NCI-H2227 treated with DMSO at 0.1 percent for 48 hours (cell line): ENCODE results near the gene CCM2L.

Experiments used
- DNase-seq: peaks from one replicate; lab custom pipeline; 2025; lab: John Stamatoyannopoulos, UW

The CCM2L gene

DNA sequence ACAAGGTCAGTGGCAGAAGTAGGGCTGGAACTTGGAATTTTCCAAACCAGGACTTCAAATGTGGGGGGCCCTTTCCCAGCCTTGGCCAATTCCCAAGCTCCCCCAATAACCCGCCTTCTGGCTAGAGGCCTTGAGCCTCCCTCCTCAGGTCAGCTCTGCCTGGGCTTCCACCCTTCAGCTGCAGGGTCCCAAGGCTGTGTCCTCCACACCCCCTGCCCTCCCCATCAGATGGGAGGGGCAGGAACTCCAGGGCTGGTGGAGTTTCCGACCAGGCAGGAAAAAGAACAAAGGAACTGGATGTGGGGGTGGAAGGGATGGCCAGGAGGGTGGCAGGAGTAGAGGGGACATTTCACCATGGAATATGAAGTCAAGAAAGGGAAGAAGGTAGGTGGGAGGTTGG lies at the start of gene CCM2L:
CCM2L (plus strand) TSS at position 338 of the 400 bp plus-strand sequence; CDS start at position 355, 17 bp downstream.
- no peak for DNase-seq

DNA sequence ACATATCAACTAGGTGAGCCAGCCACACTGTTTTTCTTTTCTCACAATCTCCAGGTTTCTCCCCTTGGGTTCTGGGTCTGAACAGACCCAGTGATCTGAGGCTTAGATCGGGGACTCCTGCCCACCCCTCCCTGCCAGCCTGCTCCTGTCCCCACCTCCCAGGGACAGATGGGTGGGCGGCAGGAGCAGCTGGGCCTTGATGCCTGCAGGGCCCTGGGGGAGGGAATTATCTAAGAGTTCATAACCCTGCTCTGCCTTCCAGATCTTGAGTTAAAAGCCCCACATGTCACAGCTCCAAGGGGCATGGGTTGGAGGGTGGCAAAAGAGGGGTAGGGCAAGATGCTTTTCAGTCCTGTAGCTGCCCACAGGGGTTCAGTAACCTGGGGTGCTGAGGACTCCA lies 47.5 kb upstream of the CCM2L start:
- DNase-seq, result no peak

DNA sequence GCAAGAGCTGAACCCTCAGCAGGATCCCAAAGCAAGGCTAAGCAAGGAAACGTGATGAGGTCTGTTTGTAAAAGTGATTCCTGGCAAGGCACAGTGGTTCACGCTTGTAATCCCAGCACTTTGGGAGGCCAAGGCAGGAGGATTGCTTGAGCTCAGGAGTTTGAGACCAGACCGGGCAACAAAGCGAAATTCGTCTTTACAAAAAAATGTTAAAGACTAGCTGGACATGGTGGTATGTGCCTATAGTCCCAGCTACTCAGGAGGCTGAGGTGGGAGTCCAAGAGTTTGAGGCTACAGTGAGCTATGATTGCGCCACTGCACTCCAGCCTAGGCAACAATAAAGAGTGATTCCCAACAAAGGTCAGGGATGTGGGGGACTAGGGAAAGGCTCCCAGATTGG lies 46.3 kb upstream of the CCM2L start:
- no peak for DNase-seq

DNA sequence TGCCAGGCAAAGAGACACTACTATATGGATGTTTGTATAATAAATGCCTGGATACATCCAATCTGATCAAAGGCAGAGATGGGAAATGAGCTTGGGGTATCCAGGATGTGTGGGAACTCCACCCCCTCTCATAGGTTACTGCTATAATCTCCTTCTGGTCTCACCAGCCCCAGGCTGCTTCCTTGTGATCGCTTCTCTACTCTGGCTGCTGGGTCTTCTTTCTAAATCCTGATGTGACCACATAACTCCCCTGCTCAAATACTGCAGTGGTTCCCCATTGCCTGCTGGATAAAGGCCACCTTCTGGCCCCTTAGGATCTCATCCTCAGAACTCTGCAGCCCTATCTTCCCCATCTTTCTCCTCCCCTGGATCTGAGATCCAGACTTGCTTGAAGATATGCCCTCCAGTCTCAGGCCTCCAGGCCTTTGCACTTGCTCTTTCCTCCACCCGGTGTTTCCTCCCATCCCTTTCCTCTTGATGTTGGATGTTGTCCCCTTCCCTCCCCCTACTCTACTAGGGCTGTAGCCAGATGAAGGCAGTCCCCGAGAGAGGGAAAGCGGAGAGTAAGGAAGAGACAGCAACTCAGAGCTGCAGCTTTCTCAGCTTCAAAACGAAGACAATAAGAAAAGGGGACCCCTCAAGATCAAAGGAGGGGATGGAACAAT lies 43.1 kb upstream of the CCM2L start:
- DNase-seq, result peak; percentile 52

DNA sequence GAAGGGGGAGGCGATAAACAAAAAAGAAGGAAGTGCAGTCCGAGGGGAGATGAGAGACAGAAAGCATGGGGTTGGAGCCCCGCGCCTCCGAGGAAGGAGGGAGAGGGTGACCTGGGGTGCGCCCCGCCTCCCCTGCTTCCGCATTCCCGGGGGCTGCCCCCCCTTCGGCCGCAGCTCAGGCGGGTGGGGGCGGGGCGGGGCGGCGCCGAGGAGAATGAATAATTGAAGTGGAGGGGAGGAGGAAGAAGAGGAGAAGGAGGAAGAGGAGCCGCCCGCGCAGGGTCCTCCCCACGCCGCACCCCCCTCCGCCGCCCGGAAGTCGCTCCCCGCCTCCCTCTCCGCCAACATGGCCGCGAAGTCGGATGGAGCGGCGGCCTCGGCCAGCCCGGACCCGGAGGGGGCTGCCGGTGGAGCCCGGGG lies 42.4 kb upstream of the CCM2L start, which contains the start of gene XKR7:
XKR7 (plus strand) TSS at position 322 of the 420 bp plus-strand sequence; CDS start at position 347, 25 bp downstream.
- peak; percentile 54 for DNase-seq

DNA sequence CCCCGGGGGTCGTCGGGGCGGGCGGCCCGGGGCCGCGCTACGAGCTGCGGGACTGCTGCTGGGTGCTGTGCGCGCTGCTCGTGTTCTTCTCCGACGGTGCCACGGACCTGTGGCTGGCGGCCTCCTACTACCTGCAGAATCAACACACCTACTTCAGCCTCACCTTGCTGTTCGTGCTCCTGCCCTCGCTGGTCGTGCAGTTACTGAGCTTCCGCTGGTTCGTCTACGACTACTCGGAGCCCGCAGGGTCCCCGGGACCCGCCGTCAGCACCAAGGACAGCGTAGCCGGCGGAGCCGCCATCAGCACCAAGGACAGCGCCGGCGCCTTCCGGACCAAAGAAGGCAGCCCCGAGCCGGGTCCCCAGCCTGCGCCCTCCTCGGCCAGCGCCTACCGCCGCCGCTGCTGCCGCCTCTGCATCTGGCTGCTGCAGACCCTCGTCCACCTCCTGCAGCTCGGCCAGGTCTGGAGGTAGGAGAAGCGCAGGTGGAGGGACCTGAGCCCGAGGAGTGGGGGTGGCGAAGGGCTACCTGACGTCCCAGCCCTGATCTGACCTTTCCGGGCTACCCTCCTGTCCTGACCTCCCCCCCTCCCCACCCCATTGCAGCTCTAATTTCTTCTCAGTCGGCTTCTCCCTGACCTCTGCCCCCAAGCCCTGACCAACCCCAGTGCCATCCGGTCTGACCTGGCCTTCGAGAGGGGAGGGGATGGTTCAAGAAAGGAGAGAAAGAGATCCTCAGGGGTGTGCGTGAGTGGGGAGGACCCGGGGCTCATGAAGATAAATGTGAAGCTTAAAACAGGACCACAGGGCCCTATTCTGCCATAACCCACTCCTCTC lies 41.7 kb upstream of the CCM2L start:
- peak; percentile 17 for DNase-seq

DNA sequence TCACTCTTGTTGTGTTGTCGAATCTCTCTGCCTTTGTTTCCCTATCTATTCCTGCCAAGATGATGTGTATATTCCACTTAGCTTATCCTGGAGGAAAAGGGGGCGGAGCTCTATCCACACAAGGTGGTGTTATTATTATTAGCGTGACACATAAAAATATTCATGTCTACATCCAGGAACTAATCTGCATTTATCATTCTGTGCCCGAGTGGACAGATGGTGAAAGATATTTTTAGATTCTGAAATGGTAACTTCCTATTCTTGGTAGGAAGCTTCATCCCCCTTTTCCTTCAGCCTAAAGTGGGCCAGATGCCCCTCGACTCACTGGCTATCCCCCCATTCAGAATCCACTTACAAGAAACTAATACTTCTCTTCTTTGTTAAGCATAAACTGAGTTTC lies 40.2 kb upstream of the CCM2L start:
- DNase-seq, result no peak

DNA sequence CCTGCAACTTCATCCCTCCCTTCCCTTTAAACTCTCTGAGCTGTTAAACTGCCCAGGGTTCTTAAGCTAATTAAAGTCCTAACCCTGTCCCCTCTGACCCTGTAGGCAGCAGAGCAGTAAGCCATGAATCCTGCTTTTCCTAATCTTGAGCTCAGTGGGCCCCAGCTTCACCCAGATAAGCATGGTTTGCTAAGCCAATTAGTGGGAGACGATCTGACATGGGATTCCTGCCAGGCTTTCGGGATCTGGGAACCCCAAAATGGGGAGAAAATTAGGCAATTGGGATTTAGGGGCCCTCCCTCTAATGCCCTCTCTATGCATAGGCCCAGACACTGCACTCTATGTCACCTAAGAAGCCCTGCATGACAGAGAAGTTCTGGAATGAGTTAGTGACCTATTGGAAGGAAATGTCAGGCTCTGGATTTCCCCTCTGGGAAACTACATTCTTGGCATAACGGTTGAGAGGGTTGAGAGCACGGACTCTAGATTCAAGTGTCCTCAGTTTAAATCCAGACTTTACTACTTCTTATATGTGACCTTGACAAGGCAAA lies 37.7 kb upstream of the CCM2L start:
- no peak for DNase-seq

DNA sequence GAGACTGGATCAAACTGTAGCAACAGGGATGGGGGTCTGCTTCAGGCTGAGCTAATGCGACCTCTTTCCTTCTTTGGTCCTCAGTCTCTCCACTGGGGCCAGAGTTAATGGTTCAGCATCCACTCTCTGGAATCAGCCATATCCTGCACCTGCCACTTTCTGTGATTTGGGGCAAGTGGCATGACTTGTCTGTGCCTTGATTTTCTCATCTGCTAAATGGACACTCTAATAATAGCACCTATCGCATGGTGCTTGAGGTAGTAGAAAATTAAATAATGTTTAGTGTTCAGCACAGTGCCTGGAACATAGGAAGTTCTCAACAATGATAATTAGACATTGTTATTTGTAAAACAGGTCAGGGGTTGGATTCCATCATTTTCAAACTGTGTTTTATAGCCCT lies 35.9 kb upstream of the CCM2L start:
- DNase-seq, result no peak

DNA sequence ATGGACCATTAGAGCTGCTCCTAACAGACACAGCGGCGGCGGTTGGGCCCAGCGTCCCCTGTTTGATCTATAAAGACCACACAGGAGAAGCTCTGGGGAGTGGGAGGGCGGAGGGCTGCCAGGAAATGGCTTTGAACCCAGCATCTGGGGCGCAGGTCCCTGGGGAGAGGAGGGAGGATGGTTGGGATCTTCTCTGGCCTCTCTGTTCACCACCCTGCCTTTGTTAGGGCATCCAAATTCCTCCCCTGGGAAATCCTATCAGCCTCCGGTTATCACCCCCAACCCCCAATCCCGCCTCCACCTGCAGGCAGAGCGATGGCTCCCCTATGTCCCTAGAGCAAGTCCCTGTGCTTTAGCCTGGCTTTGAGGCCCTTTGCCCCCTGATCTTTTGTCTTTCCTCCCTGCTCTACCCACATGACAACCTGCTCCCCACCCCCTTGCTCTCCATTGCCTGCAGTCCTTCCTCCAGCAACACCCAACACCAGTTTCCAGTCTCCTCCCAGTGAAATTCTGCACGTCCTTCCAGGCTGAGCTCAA lies 35.2 kb upstream of the CCM2L start:
- peak; percentile 56 for DNase-seq

DNA sequence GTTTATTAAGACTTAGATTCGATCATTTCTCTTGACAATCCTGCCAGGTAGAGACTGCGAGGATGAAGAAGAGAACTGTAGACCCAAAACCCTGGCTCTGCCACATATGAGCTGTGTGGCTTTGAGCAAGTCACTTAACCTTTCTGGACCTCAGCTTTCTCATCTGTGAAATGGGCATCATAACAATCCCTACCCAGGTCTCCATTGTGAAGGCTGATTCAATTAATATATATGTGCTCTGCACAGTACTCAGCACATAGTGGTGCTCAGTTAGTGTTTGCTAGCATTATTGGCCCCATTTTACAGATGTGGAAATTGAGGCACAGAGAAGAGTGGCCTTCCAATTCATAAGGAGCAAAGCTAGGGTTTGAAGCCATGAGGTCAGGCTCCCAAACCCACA lies 34.4 kb upstream of the CCM2L start:
- DNase-seq, result no peak

DNA sequence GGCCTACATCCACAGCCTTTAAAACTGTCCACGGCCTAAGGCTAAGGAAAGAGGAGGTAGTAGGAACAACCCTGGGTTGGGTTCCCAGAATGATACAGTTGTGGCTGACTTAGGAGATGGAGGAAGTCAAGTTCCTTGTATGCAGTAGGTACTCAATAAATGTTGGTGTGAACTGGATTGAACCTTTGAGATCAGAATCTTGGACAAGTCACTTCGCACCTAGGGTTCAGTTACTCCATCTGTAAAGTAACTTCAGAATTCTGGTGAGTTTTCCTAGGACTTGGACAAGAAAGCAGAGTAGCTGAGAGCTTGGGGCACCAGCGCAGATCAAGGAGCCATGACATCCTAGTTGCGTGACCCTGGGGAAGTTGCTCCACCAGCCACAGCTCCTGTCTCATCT lies 33.2 kb upstream of the CCM2L start:
- DNase-seq, result no peak

DNA sequence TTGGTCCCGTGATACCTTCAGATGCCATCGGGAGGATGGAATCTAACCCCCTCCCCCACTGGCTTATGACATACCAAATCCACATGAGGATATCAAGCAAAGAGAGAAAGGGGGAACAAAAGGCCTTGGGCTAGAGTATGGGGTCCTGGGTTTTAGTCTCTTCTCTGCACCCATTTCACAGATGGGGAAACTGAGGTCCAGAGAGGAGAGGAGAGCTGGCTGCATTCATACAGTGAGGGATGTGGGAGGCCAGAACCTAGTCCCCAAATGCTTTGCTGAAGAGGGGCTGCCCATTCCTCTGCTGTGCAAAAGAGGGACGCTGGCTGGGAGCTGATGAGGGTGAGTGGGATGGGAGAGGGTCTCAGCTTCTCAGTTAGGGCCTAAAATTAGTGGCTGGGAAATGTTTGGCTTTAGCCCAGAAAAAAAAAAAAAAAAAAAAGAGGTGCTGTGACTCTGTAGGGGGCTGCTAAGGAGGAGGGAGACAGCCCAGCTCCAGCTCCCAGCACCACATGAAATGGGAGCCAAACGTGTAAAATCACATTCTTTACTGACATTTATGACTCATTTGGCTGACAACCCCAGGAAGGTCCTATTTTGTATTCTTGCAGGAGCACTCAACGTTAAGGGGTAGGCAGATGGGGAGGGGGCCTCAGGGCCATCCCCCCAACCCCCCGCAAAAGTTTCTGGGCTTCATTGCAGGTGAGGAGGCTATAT lies 30.4 kb upstream of the CCM2L start:
- DNase-seq, result no peak

DNA sequence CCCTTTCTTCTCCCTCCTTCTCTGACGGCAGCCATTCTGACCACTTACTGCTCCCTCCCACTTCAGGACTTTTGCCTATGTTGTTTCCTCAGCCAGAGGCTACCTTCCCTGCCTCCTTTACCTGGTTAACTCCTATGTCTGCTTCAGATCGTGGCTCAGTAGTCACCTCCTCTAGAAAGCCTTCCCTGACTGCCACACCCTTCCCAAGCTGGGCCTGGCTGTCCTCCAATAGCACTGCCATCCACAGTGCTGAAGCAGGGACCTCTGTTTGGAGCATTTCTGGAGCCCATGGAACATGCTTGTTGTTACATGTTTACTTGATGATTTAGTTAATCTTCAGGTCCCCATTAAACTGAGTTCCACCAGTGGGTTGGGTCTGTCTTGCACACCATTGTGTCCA lies 28.5 kb upstream of the CCM2L start:
- DNase-seq, result no peak

DNA sequence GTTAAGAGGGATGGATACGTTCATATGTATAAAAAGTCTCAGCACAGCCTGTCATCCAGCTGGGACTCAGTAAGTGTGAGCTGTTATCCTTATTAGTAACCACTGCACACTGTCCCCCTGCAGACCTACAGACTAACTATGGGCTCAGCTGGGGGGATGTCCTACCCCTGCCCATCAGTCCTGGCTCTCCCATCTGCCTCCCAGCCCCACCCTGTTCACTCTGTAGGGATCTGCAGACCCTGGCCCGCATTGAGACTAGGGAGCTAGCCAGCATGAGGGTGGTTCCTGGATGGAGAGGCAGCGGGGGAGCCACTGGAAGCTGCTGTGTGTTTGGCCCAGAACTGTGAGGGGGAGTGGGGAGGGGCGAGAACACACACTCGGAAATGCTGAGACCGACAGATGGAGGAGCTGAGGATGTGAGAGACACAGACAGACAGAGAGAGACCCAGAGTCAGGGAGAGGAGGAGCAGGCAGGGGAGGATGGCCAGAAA lies 25.2 kb upstream of the CCM2L start:
- no peak for DNase-seq

DNA sequence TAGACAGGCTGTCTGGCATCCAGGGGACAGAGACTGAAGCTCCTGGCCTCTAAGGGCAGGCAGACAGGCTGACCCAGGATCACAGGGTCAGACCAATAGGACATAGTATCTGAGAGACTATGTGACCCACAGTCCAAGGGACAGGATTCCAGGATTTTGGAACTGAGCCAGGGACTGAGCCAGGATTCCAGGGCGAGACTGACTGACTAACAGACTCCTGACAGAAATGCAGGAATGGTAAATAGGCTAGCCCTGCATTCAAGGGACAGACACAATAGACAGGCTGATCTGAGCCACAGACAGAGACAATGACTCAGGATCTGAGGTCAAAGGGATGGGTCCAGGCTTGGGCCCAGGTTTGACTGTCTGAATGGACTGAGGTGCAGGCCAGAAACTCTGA lies 22.5 kb upstream of the CCM2L start:
- DNase-seq, result no peak

DNA sequence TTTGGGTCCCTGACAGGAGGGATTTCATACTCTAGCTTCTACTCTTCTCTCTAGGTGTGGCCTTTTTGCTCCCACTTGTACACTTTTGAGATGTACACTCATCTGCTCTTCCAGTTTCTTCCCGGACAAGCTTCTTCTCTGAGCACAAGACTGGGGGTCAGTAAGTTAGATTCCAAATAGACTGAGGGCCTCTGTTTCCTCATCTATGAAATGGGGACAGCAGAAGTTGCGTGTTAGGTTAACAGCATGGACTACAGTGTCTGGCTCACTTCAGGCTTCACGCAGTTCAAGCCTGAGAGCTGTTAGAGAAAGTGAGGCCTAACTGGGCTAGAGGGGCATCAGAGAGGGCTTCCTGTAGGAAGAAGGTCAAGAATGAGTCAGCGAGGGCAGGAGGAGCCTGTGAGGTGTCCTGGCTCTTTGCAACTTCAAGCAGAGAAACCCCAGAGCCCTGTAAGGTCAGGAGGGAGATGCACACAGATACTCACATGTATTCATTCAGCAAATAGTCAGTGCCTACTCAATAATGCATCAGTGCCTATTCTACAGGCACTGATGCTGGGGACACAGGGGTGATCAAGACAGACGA lies 21.7 kb upstream of the CCM2L start:
- no peak for DNase-seq

DNA sequence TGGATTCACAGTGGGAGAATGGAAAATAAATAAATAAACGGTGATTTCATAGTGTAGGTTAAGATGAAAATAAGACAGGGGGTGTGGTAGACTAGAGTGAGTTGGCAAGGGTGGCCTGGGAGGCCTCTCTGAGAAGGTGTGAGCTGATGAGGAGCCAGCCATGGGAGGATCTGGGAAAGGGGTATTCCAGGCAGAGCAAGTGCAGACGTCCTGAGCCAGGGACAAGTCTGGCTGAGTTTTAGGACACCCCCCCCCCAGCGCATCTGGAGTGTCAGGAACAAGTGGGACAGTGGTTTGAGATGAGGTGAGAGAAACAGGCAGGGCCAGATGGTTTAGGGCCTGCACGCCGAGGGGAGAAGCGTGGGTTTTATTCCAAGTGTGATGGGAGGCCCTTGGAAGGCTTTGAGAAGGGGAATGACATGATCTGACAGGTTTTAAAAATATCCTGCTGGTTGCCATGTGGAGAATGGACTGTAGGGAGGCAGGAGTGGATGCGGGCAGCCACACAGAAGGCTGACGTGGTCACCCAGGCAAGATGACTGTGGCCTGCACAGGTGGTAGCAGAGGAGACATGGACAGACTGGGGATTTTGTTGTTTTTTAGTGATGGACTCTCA lies 21.1 kb upstream of the CCM2L start:
- DNase-seq, result no peak

DNA sequence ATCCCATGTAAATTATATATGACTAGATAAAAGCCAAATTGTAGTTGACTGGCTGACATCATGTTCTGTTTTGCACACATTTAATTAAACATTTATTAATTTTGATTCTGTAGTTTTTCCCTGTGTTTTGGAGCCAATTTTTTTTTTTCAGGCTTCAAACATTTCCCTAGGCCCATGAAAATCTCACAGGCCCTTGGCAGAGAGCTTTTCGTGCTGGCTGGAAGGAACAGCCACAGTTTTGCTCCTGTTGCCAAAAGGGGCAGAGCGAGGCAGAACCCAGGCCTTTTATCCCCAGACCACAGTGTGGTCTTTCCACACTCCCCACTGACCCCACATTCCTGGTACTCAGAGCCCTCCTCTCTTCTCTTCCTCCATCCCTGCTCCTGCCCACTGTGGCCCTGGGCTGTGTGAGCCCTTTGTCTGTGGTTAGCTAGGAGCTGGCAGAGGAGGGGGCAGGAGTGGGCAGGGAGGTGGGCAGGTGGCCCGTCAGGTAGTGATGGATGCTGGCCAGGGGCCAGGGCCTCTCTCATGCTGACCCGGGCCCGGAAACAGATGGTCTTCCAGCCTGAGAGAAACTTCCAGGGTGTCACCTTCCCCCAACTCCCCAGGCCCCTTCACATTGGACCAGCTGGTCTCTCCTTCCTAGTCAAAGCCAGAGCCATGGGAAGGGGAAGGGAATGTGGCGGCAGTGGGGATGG lies 19.4 kb upstream of the CCM2L start:
- DNase-seq, result no peak

DNA sequence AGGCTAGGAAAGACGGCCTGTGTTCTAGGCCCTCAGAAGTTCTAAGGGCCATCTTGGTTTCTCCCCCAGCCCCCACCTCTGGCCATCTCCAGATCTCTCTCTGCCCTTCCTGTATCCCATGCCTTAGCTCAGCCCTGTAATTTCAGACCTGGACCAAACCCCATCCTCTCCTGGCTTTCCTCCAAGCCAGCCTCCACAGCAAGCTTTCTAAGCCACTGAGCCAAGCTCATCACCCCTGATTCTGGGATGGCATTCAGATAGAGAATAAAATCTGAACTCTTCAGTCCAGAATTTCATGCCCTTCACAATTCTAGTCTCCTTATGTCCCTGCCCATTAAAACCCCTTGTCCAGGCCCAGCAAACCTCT lies 18.9 kb upstream of the CCM2L start:
- peak; percentile 8 for DNase-seq

DNA sequence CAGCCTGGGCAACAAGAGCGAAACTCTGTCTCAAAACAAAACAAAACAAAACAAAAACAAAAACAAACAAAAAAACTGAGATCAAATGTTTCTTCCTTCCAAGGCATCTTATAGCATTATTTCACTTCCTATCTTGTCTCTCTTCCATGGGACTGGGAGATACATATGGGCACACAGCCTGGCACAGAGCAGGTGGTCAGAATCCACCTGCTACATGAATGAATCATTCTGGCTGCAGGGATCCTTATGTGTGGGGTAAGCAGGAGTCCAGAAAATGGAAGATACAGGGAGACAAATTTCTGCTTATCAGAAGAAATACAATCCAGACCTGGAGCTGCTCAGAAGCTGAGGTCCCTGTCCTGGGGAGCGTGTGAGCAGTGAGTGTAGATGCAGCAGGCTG lies 18.2 kb upstream of the CCM2L start:
- no peak for DNase-seq
